Measurements from ENCODE around the gene TST. TPM values are rescaled to one million over a fixed set of nuclear protein-coding genes. Genes with fewer than 3 reads are reported as not detected.

TST gene
- total and polyA plus RNA-seq, 7 donors: 29.1 to 1,038 (median 31.4) TPM

DNA sequence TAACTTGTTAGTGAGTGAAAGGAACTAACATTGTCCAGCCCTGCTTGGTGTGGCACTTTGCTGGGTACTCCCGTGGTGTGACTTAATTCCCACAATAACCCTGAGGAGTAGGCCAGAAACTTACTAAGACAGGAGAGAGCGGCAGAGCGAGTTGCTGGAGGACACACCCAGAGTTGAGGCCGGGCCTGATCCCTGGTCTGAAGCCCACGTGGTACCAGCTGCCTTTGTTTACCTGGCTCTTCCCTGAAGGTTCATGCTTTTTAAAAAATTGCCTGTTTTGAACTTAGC, 889 bp upstream of the TST start:
- Histone ChIP-seq H3K4me3 (peak overlapping the region; percentile 76 to 99 (median 91)), H3K9me3 (no peaks in the 10 kb centered on the region), H3K27me3 (no peaks in the 10 kb centered on the region), H3K36me3 (peaks cover 0 to 14% (median 4%) of the 10 kb centered on the region in 4 donors), H3K27ac (peak overlapping the region; percentile 88 to 93 (median 89)), H3K4me1 (peaks cover 0 to 56% (median 46%) of the 10 kb centered on the region in 4 donors)
- DNase-seq: no peak
- TF ChIP-seq CTCF (IDR thresholded peaks at IDR 0.05) (no peak), POLR2AphosphoS5 (IDR thresholded peaks at IDR 0.05) (peak in 1 of 4 donors; percentile 0)
- 1 to 7% methylated on average over 5 of the region's 5 CpGs for WGBS, 2 donors
- intact Hi-C loops (cut with DNase I): loop anchor here (2.0 kb wide), 1 partner anchor 31 kb away; the partner anchor contains the start of gene KCTD17

- DNase-seq: peak; percentile 90
- Histone ChIP-seq H3K27ac (peak overlapping the region; percentile 88 to 93 (median 89)), H3K4me1 (peaks cover 0 to 58% (median 46%) of the 10 kb centered on the region in 4 donors), H3K27me3 (no peaks in the 10 kb centered on the region), H3K4me3 (peak overlapping the region; percentile 54 to 96 (median 81)), H3K9me3 (no peaks in the 10 kb centered on the region), H3K36me3 (peaks cover 0 to under 1% (median 0%) of the 10 kb centered on the region in 4 donors)
- 1 to 5% methylated on average over 35 of the region's 35 CpGs for WGBS, 2 donors
- TF ChIP-seq POLR2AphosphoS5 (IDR thresholded peaks at IDR 0.05) (peak in 1 of 4 donors; percentile 3), POLR2A (IDR thresholded peaks at IDR 0.05) (peak in 1 of 2 donors; percentile 13), CTCF (IDR thresholded peaks at IDR 0.05) (no peak)
- intact Hi-C loops (cut with DNase I): loop anchor here (5.0 kb wide), 2 partner anchors 42 to 242 kb away; partner anchors contain the start of gene IFT27
Measured at GRCh38 chr22:37018815-37019308, 385 bp downstream of the TST start.

GRCh38 chr22:37018086-37018814, 997 bp downstream of the TST start:
- TF ChIP-seq EP300 (IDR thresholded peaks at IDR 0.05) (no peak), POLR2AphosphoS5 (IDR thresholded peaks at IDR 0.05) (no peak), POLR2A (IDR thresholded peaks at IDR 0.05) (no peak), CTCF (IDR thresholded peaks at IDR 0.05) (no peak)
- Histone ChIP-seq H3K27ac (peak overlapping the region; percentile 88 to 93 (median 89)), H3K36me3 (no peaks in the 10 kb centered on the region), H3K9me3 (no peaks in the 10 kb centered on the region), H3K27me3 (no peaks in the 10 kb centered on the region), H3K4me1 (peaks cover 0 to 58% (median 46%) of the 10 kb centered on the region in 4 donors), H3K4me3 (peak overlapping the region; percentile 54 to 96 (median 81))
- no peak for DNase-seq
- WGBS, 2 donors: 17 to 62% methylated on average over 45 of the region's 45 CpGs
- intact Hi-C loops (cut with DNase I): loop anchor here (5.0 kb wide), 2 partner anchors 41 to 241 kb away; partner anchors contain the start of gene IFT27

- no peak overlapping the region for H3K4me3 ChIP-seq
- 18 to 71% methylated on average over 10 of the region's 10 CpGs for WGBS, 2 donors
- H3K36me3 ChIP-seq: no peaks in the 10 kb centered on the region
- peaks cover 0 to 55% (median 44%) of the 10 kb centered on the region in 4 donors for H3K4me1 ChIP-seq
- TF ChIP-seq POLR2AphosphoS5 (IDR thresholded peaks at IDR 0.05) (no peak), EP300 (IDR thresholded peaks at IDR 0.05) (no peak), POLR2A (IDR thresholded peaks at IDR 0.05) (no peak), CTCF (IDR thresholded peaks at IDR 0.05) (no peak)
- no peak for DNase-seq
- no peaks in the 10 kb centered on the region for H3K9me3 ChIP-seq
- intact Hi-C loops (cut with DNase I): loop anchor here (5.0 kb wide), 2 partner anchors 40 to 240 kb away; partner anchors contain the start of gene IFT27
- H3K27me3 ChIP-seq: no peaks in the 10 kb centered on the region
- H3K27ac ChIP-seq: peak overlapping the region in 1 of 4 donors; percentile 13
Measured at GRCh38 chr22:37017356-37017755, 1.9 kb downstream of the TST start.
